Gastrocnemius medialis (tissue), 4 donors: ENCODE results near the gene CCDC170.

Experiments used
- POLR2A ChIP-seq, 2 donors: fragments of 450-650 bp; IDR thresholded peaks; one replicate each; pipeline ENCODE4 v1.6.1; 2017; ENCODE audit warnings: antibody characterized with exemption in 2 of 2, mild to moderate bottlenecking in 2 of 2, moderate library complexity in 2 of 2
- TF ChIP-seq, protein P1 (sequence below), 5 experiments: fragments of 450-650 bp in 3 of 5; fragments of 200-600 bp in 2 of 5; sonication (generic) in 2 of 5; IDR thresholded peaks in 4 of 5; conservative IDR thresholded peaks in 1 of 5; 1 replicate in 4 of 5; 2 replicates in 1 of 5; pipeline ENCODE4 v1.5.1; 2016 to 2019; ENCODE audit warnings: antibody characterized with exemption in 5 of 5, mild to moderate bottlenecking in 3 of 5, moderate library complexity in 3 of 5

GRCh38 chr6:151590742-151591141 is 96.9 kb downstream of the CCDC170 start:
- TF ChIP-seq, protein P1, sequence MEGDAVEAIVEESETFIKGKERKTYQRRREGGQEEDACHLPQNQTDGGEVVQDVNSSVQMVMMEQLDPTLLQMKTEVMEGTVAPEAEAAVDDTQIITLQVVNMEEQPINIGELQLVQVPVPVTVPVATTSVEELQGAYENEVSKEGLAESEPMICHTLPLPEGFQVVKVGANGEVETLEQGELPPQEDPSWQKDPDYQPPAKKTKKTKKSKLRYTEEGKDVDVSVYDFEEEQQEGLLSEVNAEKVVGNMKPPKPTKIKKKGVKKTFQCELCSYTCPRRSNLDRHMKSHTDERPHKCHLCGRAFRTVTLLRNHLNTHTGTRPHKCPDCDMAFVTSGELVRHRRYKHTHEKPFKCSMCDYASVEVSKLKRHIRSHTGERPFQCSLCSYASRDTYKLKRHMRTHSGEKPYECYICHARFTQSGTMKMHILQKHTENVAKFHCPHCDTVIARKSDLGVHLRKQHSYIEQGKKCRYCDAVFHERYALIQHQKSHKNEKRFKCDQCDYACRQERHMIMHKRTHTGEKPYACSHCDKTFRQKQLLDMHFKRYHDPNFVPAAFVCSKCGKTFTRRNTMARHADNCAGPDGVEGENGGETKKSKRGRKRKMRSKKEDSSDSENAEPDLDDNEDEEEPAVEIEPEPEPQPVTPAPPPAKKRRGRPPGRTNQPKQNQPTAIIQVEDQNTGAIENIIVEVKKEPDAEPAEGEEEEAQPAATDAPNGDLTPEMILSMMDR (IDR thresholded peaks at IDR 0.05 in 4 of 5, conservative IDR thresholded peaks at IDR 0.05 in 1 of 5) = no peak
- TF ChIP-seq POLR2A (IDR thresholded peaks at IDR 0.05) = no peak
